ENCODE measurements around the gene NTRK3.

The NTRK3 gene

DNA sequence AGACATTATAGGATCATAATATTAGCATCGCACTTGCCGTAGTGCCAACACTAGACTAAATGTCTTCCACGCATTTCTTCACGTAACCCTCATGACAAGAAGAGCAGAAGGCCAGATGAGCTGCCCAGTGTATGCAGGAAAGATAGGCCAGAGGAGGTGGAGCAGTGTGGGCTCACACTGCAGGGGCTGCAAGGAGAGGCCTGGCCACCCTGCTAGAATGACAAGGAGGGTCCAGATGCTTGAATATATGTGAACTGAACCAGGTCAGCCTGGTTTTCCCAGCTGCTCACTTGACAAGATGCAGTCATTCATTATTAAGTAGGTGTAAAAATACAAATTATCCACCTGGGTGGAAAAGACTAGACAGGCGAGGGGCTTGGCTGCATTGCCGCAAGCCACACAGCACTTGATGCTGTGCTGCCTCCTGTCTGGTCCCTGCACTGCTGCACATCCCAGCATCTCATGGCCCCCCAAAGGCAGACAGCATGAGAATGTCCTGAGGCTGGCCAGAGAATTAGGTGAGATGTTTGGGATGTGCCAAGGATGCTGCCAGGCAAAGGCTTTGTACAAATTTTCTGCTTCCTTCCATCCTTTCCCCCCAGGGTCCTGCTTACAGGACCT, 115.2 kb downstream of the NTRK3 start:
- no peak for TF ChIP-seq CTCF (IDR thresholded peaks at IDR 0.05; ENCODE audit: low read depth, low read length, missing control alignments)
- no peak for DNase-seq (ENCODE audit: low read depth)
- in situ Hi-C loops (cut with HindIII; ENCODE audit: low sequenced_read_pairs) = no loop called here

GRCh38 chr15:88140398-88140797, 116.1 kb downstream of the NTRK3 start:
- in situ Hi-C loops (cut with HindIII; ENCODE audit: low sequenced_read_pairs) = no loop called here
- no peak overlapping the region for H3K4me3 ChIP-seq (ENCODE audit: low read depth, low read length)
- DNase-seq (ENCODE audit: low read depth) = no peak
- TF ChIP-seq CTCF (IDR thresholded peaks at IDR 0.05; ENCODE audit: low read depth, low read length, missing control alignments) = no peak

More for the DNA sequence above, 115.2 kb downstream of the NTRK3 start:
- no peak overlapping the region for H3K4me3 ChIP-seq (ENCODE audit: low read depth, low read length)

GRCh38 chr15:88139936-88140335, 116.6 kb downstream of the NTRK3 start:
- no peak for DNase-seq (ENCODE audit: low read depth)
- H3K4me3 ChIP-seq (ENCODE audit: low read depth, low read length) = no peak overlapping the region
- TF ChIP-seq CTCF (IDR thresholded peaks at IDR 0.05; ENCODE audit: low read depth, low read length, missing control alignments) = no peak
- in situ Hi-C loops (cut with HindIII; ENCODE audit: low sequenced_read_pairs) = no loop called here

- no peak for DNase-seq (ENCODE audit: low read depth)
- no peak overlapping the region for H3K4me3 ChIP-seq (ENCODE audit: low read depth, low read length)
- TF ChIP-seq CTCF (IDR thresholded peaks at IDR 0.05; ENCODE audit: low read depth, low read length, missing control alignments) = no peak
- in situ Hi-C loops (cut with HindIII; ENCODE audit: low sequenced_read_pairs) = loop anchor here (5.0 kb wide), 1 partner anchor 74 kb away; no protein-coding TSS in a partner anchor
Observed at GRCh38 chr15:88133795-88134194, 122.7 kb downstream of the NTRK3 start.

DNA sequence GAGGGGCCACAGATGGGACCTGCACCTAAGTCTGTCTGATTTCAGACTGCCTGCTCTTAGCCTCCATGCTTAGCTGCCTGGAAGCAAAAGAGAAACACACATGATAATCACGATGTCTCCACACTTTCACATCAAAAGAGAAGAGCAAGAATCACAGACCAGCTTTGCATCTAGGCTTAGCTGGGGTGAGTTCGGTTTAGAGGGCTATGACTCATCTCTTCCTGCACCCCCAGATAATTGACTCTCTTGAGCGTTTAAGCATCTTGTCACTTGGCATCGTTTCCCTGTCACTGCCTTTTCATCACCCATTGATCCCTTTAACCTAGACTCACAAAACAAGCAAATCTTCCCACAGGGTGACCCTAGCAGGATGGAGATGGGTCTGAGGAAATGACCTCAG, 124.0 kb downstream of the NTRK3 start:
- in situ Hi-C loops (cut with HindIII; ENCODE audit: low sequenced_read_pairs) = loop anchor here (5.0 kb wide), 1 partner anchor 75 kb away; no protein-coding TSS in a partner anchor
- no peak overlapping the region for H3K4me3 ChIP-seq (ENCODE audit: low read depth, low read length)
- no peak for TF ChIP-seq CTCF (IDR thresholded peaks at IDR 0.05; ENCODE audit: low read depth, low read length, missing control alignments)
- DNase-seq (ENCODE audit: low read depth) = no peak

DNA sequence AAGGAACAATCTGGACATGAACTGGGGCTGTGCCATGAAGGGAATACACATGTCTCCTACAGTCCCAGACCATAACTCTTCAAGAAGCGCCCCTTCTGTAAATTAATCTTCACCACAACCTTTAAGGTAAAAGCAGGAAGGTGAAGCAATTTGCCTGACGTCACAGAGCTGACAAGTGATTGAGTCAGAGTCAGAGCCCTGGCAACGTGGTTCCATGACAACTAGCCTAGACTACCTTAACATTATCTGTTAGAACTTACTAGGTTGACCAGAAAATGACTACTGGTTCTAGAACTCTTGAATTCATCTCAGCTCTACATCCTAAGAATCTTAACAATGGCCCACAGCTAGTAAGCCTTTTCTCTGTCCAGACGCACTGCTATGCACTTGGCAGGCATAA, 124.6 kb downstream of the NTRK3 start:
- no peak for DNase-seq (ENCODE audit: low read depth)

More for the DNA sequence above, 124.6 kb downstream of the NTRK3 start:
- no peak for TF ChIP-seq CTCF (IDR thresholded peaks at IDR 0.05; ENCODE audit: low read depth, low read length, missing control alignments)
- in situ Hi-C loops (cut with HindIII; ENCODE audit: low sequenced_read_pairs) = loop anchor here (5.0 kb wide), 1 partner anchor 75 kb away; no protein-coding TSS in a partner anchor
- H3K4me3 ChIP-seq (ENCODE audit: low read depth, low read length) = no peak overlapping the region
